Fibroblast of lung (primary cell): ENCODE data around the gene RFC5.

Experiments
- CTCF ChIP-seq, 2 donors: IDR thresholded peaks in 1 of 2; conservative IDR thresholded peaks in 1 of 2; 1 replicate in 1 of 2; 2 replicates in 1 of 2; pipeline ENCODE4 v1.5.1; 2011 to 2012; ENCODE audit warnings: low read length in 2 of 2, control low read depth in 1 of 2, inconsistent platforms in 1 of 2, low read depth in 1 of 2, mild to moderate bottlenecking in 1 of 2
- EZH2 ChIP-seq: IDR thresholded peaks from 2 replicates; pipeline ENCODE4 v1.5.1; 2012; ENCODE audit warnings: low read length, control low read depth, mild to moderate bottlenecking; ENCODE audit errors: missing control alignments

DNA sequence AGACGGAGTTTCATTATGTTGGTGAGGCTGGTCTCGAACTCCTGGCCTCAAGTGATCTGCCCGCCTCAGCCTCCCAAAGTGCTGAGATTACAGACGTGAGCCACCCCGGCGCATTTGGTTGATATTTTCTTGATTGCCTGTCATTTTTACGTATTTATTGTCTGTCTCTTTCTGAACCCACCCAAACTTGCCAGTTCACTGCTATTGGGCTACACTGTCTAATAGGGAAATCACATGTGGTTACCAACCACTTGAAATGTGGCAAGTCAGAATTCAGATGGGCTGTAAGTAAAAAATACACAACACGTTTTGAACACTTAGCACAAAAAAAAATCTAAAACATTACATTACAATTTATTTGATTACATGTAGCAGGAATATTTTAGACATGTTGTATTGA lies 42.4 kb downstream of the RFC5 start:
- TF ChIP-seq CTCF (conservative IDR thresholded peaks at IDR 0.05 in 1 of 2, IDR thresholded peaks at IDR 0.05 in 1 of 2; ENCODE audit: low read depth in 1 of 2, low read length in 2 of 2), result no peak
- TF ChIP-seq EZH2, result no peak
